Epithelial cell of esophagus (primary cell): ENCODE measurements around the gene KIF13A.
"Not testable (repeated sequence)": the region's sequence is repeated elsewhere in the genome, so short reads cannot be mapped to it uniquely, and the experiment has no call there.

Experiments used
- DNase-seq: peaks from one replicate; pipeline ENCODE4 v3.0.0; 2010; ENCODE audit warnings: low read depth
- H3K4me3 ChIP-seq: 2 replicates; pipeline ENCODE4 v1.5.1; 2011; ENCODE audit warnings: mild to moderate bottlenecking, low read length, control low read depth
- CTCF ChIP-seq: IDR thresholded peaks from 2 replicates; pipeline ENCODE4 v1.5.1; 2011; ENCODE audit warnings: low read depth, mild to moderate bottlenecking, low read length, control low read depth, inconsistent platforms; ENCODE audit not compliant: insufficient read depth; ENCODE audit errors: missing control alignments

Gene KIF13A

DNA sequence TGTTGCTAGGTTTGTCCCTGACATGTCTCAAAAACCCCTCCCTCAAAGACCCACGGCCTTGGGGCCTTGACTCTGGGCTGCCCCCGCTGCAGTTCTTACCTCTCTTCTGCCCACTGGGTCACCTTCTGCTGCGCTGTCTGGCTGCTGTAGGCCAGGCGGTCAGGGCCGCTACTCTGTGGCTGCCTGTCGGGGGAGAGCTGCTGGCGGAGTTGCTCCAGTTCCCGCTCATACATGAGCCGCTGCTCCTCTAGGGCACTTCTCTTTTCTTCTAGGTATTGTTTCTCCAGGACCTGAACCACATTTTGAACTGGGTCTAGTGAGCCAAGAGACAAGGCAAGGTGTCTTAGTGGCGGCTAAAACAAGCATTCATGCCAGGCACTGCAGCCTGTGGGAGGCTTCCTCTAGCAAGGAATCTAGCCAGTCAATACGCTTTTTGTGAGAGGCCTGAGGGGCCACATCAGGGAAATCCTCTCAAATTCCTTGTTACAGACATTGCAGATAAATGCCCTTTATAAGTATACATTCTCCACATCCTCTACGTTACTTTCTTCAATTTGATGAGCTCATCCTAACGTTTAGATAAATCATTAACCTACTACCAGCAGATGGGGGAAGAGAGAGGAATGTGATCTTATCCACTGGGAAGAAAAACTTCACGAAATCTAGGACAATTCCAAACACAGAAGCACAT, 170.4 kb downstream of the KIF13A start:
- DNase-seq, result no peak
- H3K4me3 ChIP-seq, result no peak overlapping the region
- TF ChIP-seq CTCF, result no peak

- H3K4me3 ChIP-seq, result no peak overlapping the region
- no peak for TF ChIP-seq CTCF
- DNase-seq, result no peak
These were observed 173.9 kb downstream of the KIF13A start for GRCh38 chr6:17813542-17813941.

- DNase-seq, result no peak
- no peak for TF ChIP-seq CTCF
- no peak overlapping the region for H3K4me3 ChIP-seq
These were observed 175.1 kb downstream of the KIF13A start for GRCh38 chr6:17812311-17812710.

DNA sequence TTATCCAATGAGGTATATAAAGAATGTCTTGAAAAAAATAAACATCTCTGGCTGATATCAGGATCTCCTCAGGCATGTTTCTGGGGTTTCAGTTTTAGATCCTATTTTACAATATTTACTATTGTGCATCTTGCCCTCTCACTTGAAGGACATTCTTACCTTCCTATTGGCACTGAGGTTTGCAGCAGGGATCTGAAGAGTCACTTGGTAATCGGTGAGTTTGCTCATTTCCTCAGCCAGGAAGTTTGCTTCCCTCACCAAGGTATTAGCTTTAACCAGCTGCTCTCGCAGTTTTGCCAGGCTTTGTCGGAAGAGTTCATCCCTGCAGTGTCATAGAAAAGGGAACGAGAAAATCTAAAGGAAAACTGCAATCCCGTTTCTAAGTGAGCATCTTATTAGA, 178.8 kb downstream of the KIF13A start:
- H3K4me3 ChIP-seq, result no peak overlapping the region
- no peak for DNase-seq
- TF ChIP-seq CTCF, result no peak

DNA sequence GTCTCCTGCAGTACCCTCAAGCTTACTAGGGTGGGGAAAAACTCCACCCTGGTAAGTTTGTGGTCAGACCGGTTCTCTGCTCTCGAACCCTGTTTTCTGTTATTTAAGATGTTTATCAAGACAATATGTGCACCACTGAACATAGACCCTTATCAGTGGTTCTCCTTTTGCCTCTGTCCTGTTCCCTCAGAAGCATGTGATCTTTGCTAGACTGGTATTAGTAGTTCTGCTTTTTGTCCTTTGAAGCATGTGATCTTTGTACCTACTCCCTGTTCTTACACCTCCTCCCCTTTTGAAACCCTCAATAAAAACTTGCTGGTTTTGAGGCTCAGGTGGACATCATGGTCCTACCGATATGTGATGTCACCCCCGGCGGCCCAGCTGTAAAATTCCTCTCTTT, 180.0 kb downstream of the KIF13A start:
- DNase-seq, H3K4me3 ChIP-seq: not testable (repeated sequence)

DNA sequence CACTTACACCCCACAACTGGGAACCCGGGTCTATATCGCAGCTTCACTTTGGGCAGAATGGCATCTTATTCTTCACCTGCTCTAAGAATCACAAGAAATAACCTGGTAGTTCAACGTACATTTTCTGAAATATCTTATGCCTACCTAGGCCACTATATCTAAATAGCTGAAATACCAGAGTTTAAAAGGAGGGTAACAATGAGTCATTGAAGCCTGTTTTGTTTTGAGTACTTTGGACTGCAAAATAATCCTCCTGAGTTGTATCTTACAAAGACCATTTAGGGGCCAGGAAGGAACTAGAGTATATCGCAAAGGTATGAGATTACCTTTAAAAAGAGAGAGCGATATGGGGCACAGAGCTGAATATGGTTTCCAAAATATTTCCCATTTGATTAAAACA, 184.0 kb downstream of the KIF13A start:
- H3K4me3 ChIP-seq, result no peak overlapping the region
- no peak for TF ChIP-seq CTCF
- DNase-seq, result no peak

GRCh38 chr6:17798477-17799154, 188.8 kb downstream of the KIF13A start:
- DNase-seq, result no peak
- H3K4me3 ChIP-seq, result no peak overlapping the region
- no peak for TF ChIP-seq CTCF
